Muscle of back (tissue), 11 donors: ENCODE data around the gene RPS6KA5. TPM values are rescaled to one million over a fixed set of nuclear protein-coding genes. Genes with fewer than 3 reads are reported as not detected.
"Not testable (repeated sequence)": the region's sequence is repeated elsewhere in the genome, so short reads cannot be mapped to it uniquely, and the experiment has no call there.

Experiments used
- DNase-seq, 3 donors: peaks; one replicate each; pipeline versions ENCODE4 v3.0.0 to v3.0.0-alpha.2; 2013
- polyA plus RNA-seq, 10 donors: library from polyadenylated mRNA; unstranded; fragments of 120-200 nt; gene quantifications; one replicate each; pipeline ENCODE4 v1.2.1, GENCODE V29; 2013; ENCODE audit not compliant: insufficient read length in 10 of 10

RPS6KA5 gene
- polyA plus RNA-seq, 10 donors: 5.6 to 9.0 (median 7.4) TPM

GRCh38 chr14:90941706-90942105 is 118.7 kb downstream of the RPS6KA5 start:
- DNase-seq: no peak

GRCh38 chr14:90940318-90940962 is 120.0 kb downstream of the RPS6KA5 start:
- DNase-seq: no peak

GRCh38 chr14:90939252-90939795 is 121.1 kb downstream of the RPS6KA5 start:
- DNase-seq: not testable (repeated sequence)

GRCh38 chr14:90938615-90939014 is 121.8 kb downstream of the RPS6KA5 start:
- DNase-seq: no peak

GRCh38 chr14:90936757-90937440 is 123.5 kb downstream of the RPS6KA5 start:
- DNase-seq: no peak

- DNase-seq: peak in 1 of 3 donors; percentile 15
These were observed 135.7 kb downstream of the RPS6KA5 start for GRCh38 chr14:90924621-90925340.

- DNase-seq: no peak
These were observed 138.3 kb downstream of the RPS6KA5 start for GRCh38 chr14:90922141-90922540.

GRCh38 chr14:90911121-90911520 is 149.3 kb downstream of the RPS6KA5 start:
- DNase-seq: peak in 1 of 3 donors; percentile 20

GRCh38 chr14:90907178-90907577 is 153.3 kb downstream of the RPS6KA5 start:
- no peak for DNase-seq

GRCh38 chr14:90905531-90905930 is 154.9 kb downstream of the RPS6KA5 start:
- DNase-seq: no peak

GRCh38 chr14:90903101-90903500 is 157.3 kb downstream of the RPS6KA5 start:
- peak; percentile 52 to 80 (median 69) for DNase-seq

GRCh38 chr14:90900476-90901083 is 159.9 kb downstream of the RPS6KA5 start:
- peak in 1 of 3 donors; percentile 13 for DNase-seq

GRCh38 chr14:90897022-90897421 is 163.4 kb downstream of the RPS6KA5 start:
- no peak for DNase-seq

- DNase-seq: peak in 1 of 3 donors; percentile 5
These were observed 166.2 kb downstream of the RPS6KA5 start for GRCh38 chr14:90894241-90894640.

GRCh38 chr14:90893510-90893909 is 166.9 kb downstream of the RPS6KA5 start:
- DNase-seq: no peak

GRCh38 chr14:90892970-90893369 is 167.5 kb downstream of the RPS6KA5 start:
- no peak for DNase-seq

- no peak for DNase-seq
These were observed 169.1 kb downstream of the RPS6KA5 start for GRCh38 chr14:90891326-90891725.

- no peak for DNase-seq
These were observed 170.0 kb downstream of the RPS6KA5 start for GRCh38 chr14:90890322-90891020.

GRCh38 chr14:90886297-90886815 is 174.1 kb downstream of the RPS6KA5 start:
- no peak for DNase-seq

GRCh38 chr14:90883782-90884181 is 176.7 kb downstream of the RPS6KA5 start:
- DNase-seq: no peak

GRCh38 chr14:90883197-90883596 is 177.2 kb downstream of the RPS6KA5 start:
- no peak for DNase-seq
